Calu3 (cell line): ENCODE results near the gene SPATS2L. TPM values are rescaled to one million over a fixed set of nuclear protein-coding genes. Genes with fewer than 3 reads are reported as not detected.

ENCODE experiments used
- BruUV-seq: library from RNA; stranded (reverse); fragments of 400-500 nt; replicated peaks from 2 replicates; lab custom pipeline; 2021; lab: Mats Ljungman, UMichigan
- CTCF ChIA-PET: fragments of 300-600 bp; sonication (Branson Sonifier 250); formaldehyde crosslinking; loops from one replicate; lab custom pipeline; 2022; ENCODE audit warnings: antibody characterized with exemption; lab: Charles Lee
- DNase-seq: peaks from one replicate; pipeline ENCODE4 v3.0.0; 2022
- H3K27ac Mint-ChIP-seq: one replicate; pipeline ENCODE4 v1.8.0; 2022; ENCODE audit warnings: mixed read lengths; ENCODE audit not compliant: unreplicated experiment
- H3K27me3 Mint-ChIP-seq: one replicate; pipeline ENCODE4 v1.8.0; 2022; ENCODE audit warnings: mixed read lengths; ENCODE audit not compliant: unreplicated experiment
- H3K36me3 Mint-ChIP-seq: one replicate; pipeline ENCODE4 v1.8.0; 2022; ENCODE audit warnings: mild to moderate bottlenecking, moderate library complexity, mixed read lengths; ENCODE audit not compliant: insufficient read depth, unreplicated experiment
- H3K4me1 Mint-ChIP-seq: one replicate; pipeline ENCODE4 v1.8.0; 2022; ENCODE audit warnings: mild to moderate bottlenecking, low read depth, mixed read lengths; ENCODE audit not compliant: unreplicated experiment
- H3K4me3 Mint-ChIP-seq: one replicate; pipeline ENCODE4 v1.8.0; 2022; ENCODE audit warnings: mild to moderate bottlenecking, low read depth, moderate library complexity, mixed read lengths; ENCODE audit not compliant: unreplicated experiment
- H3K9me3 Mint-ChIP-seq: one replicate; pipeline ENCODE4 v1.8.0; 2022; ENCODE audit warnings: low read depth, mixed read lengths; ENCODE audit not compliant: unreplicated experiment
- CTCF ChIP-seq: fragments of 200-600 bp; IDR thresholded peaks from one replicate; pipeline ENCODE4 v1.8.0; 2022; ENCODE audit warnings: antibody characterized with exemption; ENCODE audit not compliant: unreplicated experiment
- intact Hi-C: fragments of 100-400 bp; cut with micrococcal nuclease; formaldehyde crosslinking; loops from one replicate; pipeline ENCODE4 v1.10.0; 2022; ENCODE audit not compliant: unreplicated experiment
- total RNA-seq: library from RNA; stranded (reverse); gene quantifications from 2 replicates; pipeline ENCODE4 v1.2.3, GENCODE V29; 2022

The SPATS2L gene
- total RNA-seq, 1 experiment from 2014 or later, result 378 TPM

GRCh38 chr2:200416878-200417277 is 110.4 kb downstream of the SPATS2L start:
- CTCF ChIA-PET, result no interaction called here
- DNase-seq, result no peak
- Mint-ChIP-seq H3K36me3 (peaks cover 83% of the 10 kb centered on the region), H3K4me1 (peaks cover 5% of the 10 kb centered on the region), H3K27me3 (no peaks in the 10 kb centered on the region), H3K27ac (no peak overlapping the region), H3K9me3 (no peaks in the 10 kb centered on the region), H3K4me3 (no peak overlapping the region)
- intact Hi-C loops, result no loop called here
- no peak for TF ChIP-seq CTCF
- BruUV-seq, result no TSS peak

- CTCF ChIA-PET, result interaction anchor here (1.1 kb wide), 1 partner anchor 64 kb away, joined by 4 read pairs; no protein-coding TSS in a partner anchor
- BruUV-seq, result no TSS peak
These were observed 110.9 kb downstream of the SPATS2L start for GRCh38 chr2:200417366-200417765.

GRCh38 chr2:200418399-200418798 is 111.9 kb downstream of the SPATS2L start:
- no peak for TF ChIP-seq CTCF
- BruUV-seq, result no TSS peak

More at GRCh38 chr2:200417366-200417765, 110.9 kb downstream of the SPATS2L start:
- no peak for TF ChIP-seq CTCF
- Mint-ChIP-seq H3K36me3 (peaks cover 83% of the 10 kb centered on the region), H3K27ac (no peak overlapping the region), H3K4me1 (peaks cover under 1% of the 10 kb centered on the region), H3K4me3 (no peak overlapping the region), H3K9me3 (no peaks in the 10 kb centered on the region), H3K27me3 (no peaks in the 10 kb centered on the region)
- intact Hi-C loops, result no loop called here
- no peak for DNase-seq

GRCh38 chr2:200419325-200419724 is 112.8 kb downstream of the SPATS2L start:
- TF ChIP-seq CTCF, result no peak
- DNase-seq, result no peak
- H3K36me3 Mint-ChIP-seq, result peaks cover 80% of the 10 kb centered on the region
- no peaks in the 10 kb centered on the region for H3K9me3 Mint-ChIP-seq
- CTCF ChIA-PET, result interaction anchor here (0.6 kb wide), 1 partner anchor 46 kb away, joined by 4 read pairs; no protein-coding TSS in a partner anchor
- H3K4me1 Mint-ChIP-seq, result no peaks in the 10 kb centered on the region
- intact Hi-C loops, result no loop called here
- H3K27me3 Mint-ChIP-seq, result no peaks in the 10 kb centered on the region
- no peak overlapping the region for H3K4me3 Mint-ChIP-seq
- no peak overlapping the region for H3K27ac Mint-ChIP-seq
- no TSS peak for BruUV-seq

More at GRCh38 chr2:200418399-200418798, 111.9 kb downstream of the SPATS2L start:
- Mint-ChIP-seq H3K4me1 (no peaks in the 10 kb centered on the region), H3K4me3 (no peak overlapping the region), H3K36me3 (peaks cover 83% of the 10 kb centered on the region), H3K9me3 (no peaks in the 10 kb centered on the region), H3K27me3 (no peaks in the 10 kb centered on the region), H3K27ac (no peak overlapping the region)
- intact Hi-C loops, result no loop called here
- no peak for DNase-seq
- CTCF ChIA-PET, result interaction anchor here (0.7 to 1.1 kb wide), 2 partner anchors 63 to 114 kb away, joined by 3 to 4 read pairs; no protein-coding TSS in a partner anchor
